Body of pancreas (tissue), 4 donors: ENCODE results near the gene CDH4. TPM values are rescaled to one million over a fixed set of nuclear protein-coding genes. Genes with fewer than 3 reads are reported as not detected.

Source experiments
- ATAC-seq: fragments of 150-250 bp; one replicate; pipeline ENCODE4 v1.9.1; 2016
- DNase-seq, 4 donors: peaks; one replicate each; pipeline ENCODE4 v3.0.0-alpha.2; 2019
- H3K27ac ChIP-seq, 4 donors: fragments of 200-600 bp; sonication (generic); 1 replicate in 3 of 4; 2 replicates in 1 of 4; pipeline versions ENCODE4 v1.5.1 to v1.6.1; 2016 to 2019; ENCODE audit warnings: mild to moderate bottlenecking in 1 of 4, mixed read lengths in 1 of 4, moderate library complexity in 1 of 4
- H3K27me3 ChIP-seq, 2 donors: fragments of 200-600 bp; sonication (generic); one replicate each; pipeline ENCODE4 v1.6.0; 2016; ENCODE audit warnings: mild to moderate bottlenecking in 1 of 2
- H3K36me3 ChIP-seq, 2 donors: fragments of 200-600 bp; sonication (generic); replicated peaks in 1 of 2; 2 replicates each; pipeline ENCODE4 v1.5.1; 2016; ENCODE audit warnings: low read depth in 2 of 2; ENCODE audit not compliant: insufficient read depth in 1 of 2
- H3K4me1 ChIP-seq: fragments of 200-600 bp; sonication (generic); one replicate; pipeline ENCODE4 v1.6.0; 2016
- H3K4me3 ChIP-seq, 2 donors: fragments of 200-600 bp; sonication (generic); 1 replicate in 1 of 2; 2 replicates in 1 of 2; pipeline ENCODE4 v1.5.1; 2016 to 2019
- H3K9me3 ChIP-seq, 3 donors: fragments of 200-600 bp; sonication (generic); 1 replicate in 2 of 3; 2 replicates in 1 of 3; pipeline ENCODE4 v1.5.1; 2016
- CTCF ChIP-seq, 7 experiments: fragments of 450-650 bp in 4 of 7; fragments of 200-600 bp in 3 of 7; sonication (generic) in 3 of 7; IDR thresholded peaks; one replicate each; pipeline ENCODE4 v1.5.1; 2016 to 2019; ENCODE audit warnings: antibody characterized with exemption in 7 of 7
- POLR2A ChIP-seq, 3 donors: fragments of 450-650 bp; IDR thresholded peaks; one replicate each; pipeline ENCODE4 v1.6.1; 2016; ENCODE audit warnings: antibody characterized with exemption in 3 of 3, mild to moderate bottlenecking in 2 of 3
- WGBS, 2 donors: methylation state at CpG; one replicate each; pipeline ENCODE4 v1.1.5; 2017; 5-methylcytosine and 5-hydroxymethylcytosine counted together
- intact Hi-C: fragments of 100-400 bp; cut with DNase I; formaldehyde crosslinking; loops from one replicate; pipeline ENCODE4 v1.15.1; 2023
- total RNA-seq, 2 donors: library from RNA; depleted of rRNA; stranded (reverse); fragments of >200 nt; gene quantifications; one replicate each; pipeline ENCODE4 v1.1.0, GENCODE V29; 2016

CDH4 gene
- total RNA-seq, 2 donors from 2014 or later = 0.33 to 0.52 TPM

GRCh38 chr20:61445138-61445537 lies 193.1 kb downstream of the CDH4 start:
- no peaks in the 10 kb centered on the region for H3K27me3 ChIP-seq
- no peaks in the 10 kb centered on the region for H3K4me1 ChIP-seq
- no peaks in the 10 kb centered on the region for H3K36me3 ChIP-seq
- ATAC-seq (no peak), DNase-seq (no peak)
- H3K27ac ChIP-seq = no peak overlapping the region
- no peaks in the 10 kb centered on the region for H3K9me3 ChIP-seq
- TF ChIP-seq CTCF (IDR thresholded peaks at IDR 0.05) (no peak), POLR2A (IDR thresholded peaks at IDR 0.05) (no peak)
- intact Hi-C loops = no loop called here
- 71 to 75% methylated on average over 6 of the region's 6 CpGs for WGBS, 2 donors
- H3K4me3 ChIP-seq = no peak overlapping the region

GRCh38 chr20:61445741-61446140 lies 193.7 kb downstream of the CDH4 start:
- Histone ChIP-seq H3K27ac (no peak overlapping the region), H3K27me3 (no peaks in the 10 kb centered on the region), H3K36me3 (no peaks in the 10 kb centered on the region), H3K9me3 (no peaks in the 10 kb centered on the region), H3K4me3 (no peak overlapping the region), H3K4me1 (no peaks in the 10 kb centered on the region)
- no peak for ATAC-seq
- intact Hi-C loops = no loop called here
- no peak for TF ChIP-seq POLR2A (IDR thresholded peaks at IDR 0.05)
- TF ChIP-seq CTCF (IDR thresholded peaks at IDR 0.05) = no peak
- no peak for DNase-seq
- 90 to 93% methylated on average over 10 of the region's 10 CpGs for WGBS, 2 donors

- TF ChIP-seq CTCF (IDR thresholded peaks at IDR 0.05) (no peak), POLR2A (IDR thresholded peaks at IDR 0.05) (no peak)
- WGBS, 2 donors = 36 to 38% methylated on average over 6 of the region's 6 CpGs
- ATAC-seq (no peak), DNase-seq (no peak)
- intact Hi-C loops = no loop called here
- Histone ChIP-seq H3K36me3 (no peaks in the 10 kb centered on the region), H3K9me3 (no peaks in the 10 kb centered on the region), H3K4me1 (no peaks in the 10 kb centered on the region), H3K27me3 (no peaks in the 10 kb centered on the region), H3K4me3 (no peak overlapping the region), H3K27ac (no peak overlapping the region)
Measured at GRCh38 chr20:61447952-61448351, 195.9 kb downstream of the CDH4 start.

- Histone ChIP-seq H3K9me3 (no peaks in the 10 kb centered on the region), H3K27me3 (no peaks in the 10 kb centered on the region), H3K27ac (no peak overlapping the region), H3K4me3 (no peak overlapping the region), H3K36me3 (no peaks in the 10 kb centered on the region), H3K4me1 (no peaks in the 10 kb centered on the region)
- TF ChIP-seq POLR2A (IDR thresholded peaks at IDR 0.05) (no peak), CTCF (IDR thresholded peaks at IDR 0.05) (no peak)
- DNase-seq = no peak
- 59 to 68% methylated on average over 13 of the region's 13 CpGs for WGBS, 2 donors
- intact Hi-C loops = no loop called here
- no peak for ATAC-seq
Measured at GRCh38 chr20:61448386-61448785, 196.3 kb downstream of the CDH4 start.

GRCh38 chr20:61449057-61449609 lies 197.1 kb downstream of the CDH4 start:
- 58 to 60% methylated on average over 8 of the region's 8 CpGs for WGBS, 2 donors
- DNase-seq (no peak), ATAC-seq (no peak)
- TF ChIP-seq CTCF (IDR thresholded peaks at IDR 0.05) = no peak
- TF ChIP-seq POLR2A (IDR thresholded peaks at IDR 0.05) = no peak
- no peaks in the 10 kb centered on the region for H3K27me3 ChIP-seq
- H3K27ac ChIP-seq = no peak overlapping the region
- no peak overlapping the region for H3K4me3 ChIP-seq
- intact Hi-C loops = no loop called here
- H3K36me3 ChIP-seq = no peaks in the 10 kb centered on the region
- H3K4me1 ChIP-seq = no peaks in the 10 kb centered on the region
- H3K9me3 ChIP-seq = no peaks in the 10 kb centered on the region
